Central memory CD8-positive, alpha-beta T cell (primary cell): ENCODE results near the gene MAPRE2.

Experiments used
- ATAC-seq: fragments of 150-1000 bp; cut with Tn5 transposase; replicated peaks from 2 replicates; pipeline ENCODE4 v1.10.0; 2022; ENCODE audit warnings: mild to moderate bottlenecking, moderate FRiP score, moderate number of reproducible peaks; ENCODE audit not compliant: poor library complexity, severe bottlenecking; ENCODE audit errors: extremely low read depth
- DNase-seq, 2 donors: peaks; one replicate each; pipeline ENCODE4 v3.0.0; 2021; ENCODE audit warnings: low spot score in 2 of 2
- H3K27ac Mint-ChIP-seq: one replicate; pipeline ENCODE4 v1.8.0; 2022; ENCODE audit warnings: low read depth, mild to moderate bottlenecking, moderate library complexity, mixed read lengths
- H3K27me3 Mint-ChIP-seq: one replicate; pipeline ENCODE4 v1.8.0; 2022; ENCODE audit warnings: mixed read lengths
- H3K36me3 Mint-ChIP-seq: one replicate; pipeline ENCODE4 v1.8.0; 2022; ENCODE audit warnings: mild to moderate bottlenecking, moderate library complexity, mixed read lengths; ENCODE audit not compliant: insufficient read depth
- H3K4me1 Mint-ChIP-seq: one replicate; pipeline ENCODE4 v1.8.0; 2022; ENCODE audit warnings: mixed read lengths
- H3K4me3 Mint-ChIP-seq: one replicate; pipeline ENCODE4 v1.8.0; 2022; ENCODE audit warnings: mild to moderate bottlenecking, moderate library complexity, mixed read lengths
- H3K9me3 Mint-ChIP-seq: one replicate; pipeline ENCODE4 v1.8.0; 2022; ENCODE audit warnings: mixed read lengths

The MAPRE2 gene

DNA sequence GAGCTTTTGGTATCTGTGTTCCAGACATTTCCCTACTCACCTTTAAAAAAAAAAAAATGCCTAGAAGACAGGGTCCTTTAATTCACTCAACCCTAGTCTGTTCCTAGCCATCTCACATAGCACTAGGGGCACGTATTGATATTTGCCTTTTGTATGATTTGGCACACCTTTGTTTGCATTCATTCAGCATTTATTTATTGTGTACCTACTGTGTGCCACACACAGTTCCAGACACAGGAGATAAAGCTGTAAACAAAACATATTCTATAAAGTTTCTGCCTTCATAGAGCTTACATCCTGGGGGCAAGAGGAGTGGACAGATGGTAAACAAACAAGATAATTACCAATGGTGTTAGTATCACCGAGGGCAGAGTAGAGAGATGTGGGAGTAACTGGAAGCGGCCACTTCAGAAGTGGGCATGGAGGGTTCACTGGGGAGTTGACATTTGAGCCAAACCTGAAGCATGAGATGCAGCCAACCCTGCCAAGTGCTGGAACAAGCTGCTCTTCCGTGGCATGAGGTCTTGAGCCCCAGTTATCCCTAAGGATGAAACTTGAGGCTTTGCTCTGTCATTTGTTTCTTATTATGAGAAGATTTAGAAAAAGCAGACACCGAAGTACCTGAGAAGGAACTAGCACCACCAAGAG is 18.2 kb downstream of the MAPRE2 start:
- Mint-ChIP-seq H3K4me1 (peaks cover 50% of the 10 kb centered on the region), H3K4me3 (no peak overlapping the region), H3K9me3 (no peaks in the 10 kb centered on the region), H3K27me3 (no peaks in the 10 kb centered on the region), H3K27ac (peak overlapping the region; percentile 54), H3K36me3 (peaks cover 11% of the 10 kb centered on the region)
- DNase-seq (no peak), ATAC-seq (no peak)

DNA sequence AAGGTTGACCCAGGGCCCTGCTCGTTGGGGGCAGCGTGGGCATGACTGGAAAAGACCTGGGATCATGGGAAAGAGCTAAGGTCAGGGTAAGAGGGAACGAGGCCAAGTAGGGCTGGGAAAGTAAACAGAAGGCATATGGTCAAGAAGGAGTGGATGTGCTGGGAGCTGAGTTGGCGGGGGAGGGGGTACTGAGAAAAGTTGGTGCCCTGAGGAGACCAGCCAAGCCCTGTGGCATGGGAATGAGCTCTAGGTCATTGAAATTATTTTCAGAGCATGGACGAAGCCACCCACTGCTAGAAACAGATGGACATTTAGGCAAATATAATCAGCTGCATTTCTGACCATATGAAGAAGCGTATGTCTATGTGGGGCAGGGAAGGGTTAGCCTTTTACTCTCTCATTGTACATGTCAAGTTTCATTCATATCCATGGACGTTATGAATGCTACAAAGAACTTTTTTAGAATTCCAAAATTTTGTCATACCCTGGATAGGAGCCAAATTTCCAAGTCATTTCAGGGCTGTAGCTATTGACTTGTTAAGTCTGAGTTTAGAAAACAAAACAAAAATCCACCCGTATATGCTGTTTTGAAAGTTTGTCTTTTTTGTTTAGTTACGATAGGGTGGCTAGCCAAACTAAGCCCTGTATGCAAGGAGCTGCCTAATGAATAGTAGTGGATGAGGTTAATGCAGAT is 19.1 kb downstream of the MAPRE2 start:
- no peak for ATAC-seq
- H3K4me1 Mint-ChIP-seq, result peaks cover 49% of the 10 kb centered on the region
- no peaks in the 10 kb centered on the region for H3K9me3 Mint-ChIP-seq
- no peak overlapping the region for H3K4me3 Mint-ChIP-seq
- H3K36me3 Mint-ChIP-seq, result peaks cover 10% of the 10 kb centered on the region
- peak overlapping the region; percentile 54 for H3K27ac Mint-ChIP-seq
- no peak for DNase-seq
- no peaks in the 10 kb centered on the region for H3K27me3 Mint-ChIP-seq

DNA sequence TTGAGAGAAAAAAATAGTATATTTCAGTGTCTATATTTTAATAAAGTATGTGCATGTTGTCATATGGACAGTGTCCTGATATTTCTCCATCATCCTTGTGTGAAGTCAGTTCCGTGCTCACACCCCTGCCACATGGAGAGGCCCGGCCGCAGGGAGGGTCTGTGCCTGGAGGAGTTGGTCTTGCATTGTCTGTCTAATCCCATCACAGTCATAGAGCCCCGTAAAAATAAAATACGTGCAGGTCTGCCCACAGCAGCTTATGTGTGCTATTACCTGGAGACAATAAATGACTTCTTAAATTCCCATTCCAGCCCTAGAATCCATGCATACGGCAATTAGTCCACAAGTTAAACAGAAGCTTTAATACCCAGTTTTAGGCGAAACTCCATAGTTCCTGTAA is 20.1 kb downstream of the MAPRE2 start:
- no peaks in the 10 kb centered on the region for H3K27me3 Mint-ChIP-seq
- H3K27ac Mint-ChIP-seq, result peak overlapping the region; percentile 5
- DNase-seq (no peak), ATAC-seq (no peak)
- H3K4me1 Mint-ChIP-seq, result peaks cover 55% of the 10 kb centered on the region
- peaks cover 10% of the 10 kb centered on the region for H3K36me3 Mint-ChIP-seq
- no peaks in the 10 kb centered on the region for H3K9me3 Mint-ChIP-seq
- H3K4me3 Mint-ChIP-seq, result no peak overlapping the region

DNA sequence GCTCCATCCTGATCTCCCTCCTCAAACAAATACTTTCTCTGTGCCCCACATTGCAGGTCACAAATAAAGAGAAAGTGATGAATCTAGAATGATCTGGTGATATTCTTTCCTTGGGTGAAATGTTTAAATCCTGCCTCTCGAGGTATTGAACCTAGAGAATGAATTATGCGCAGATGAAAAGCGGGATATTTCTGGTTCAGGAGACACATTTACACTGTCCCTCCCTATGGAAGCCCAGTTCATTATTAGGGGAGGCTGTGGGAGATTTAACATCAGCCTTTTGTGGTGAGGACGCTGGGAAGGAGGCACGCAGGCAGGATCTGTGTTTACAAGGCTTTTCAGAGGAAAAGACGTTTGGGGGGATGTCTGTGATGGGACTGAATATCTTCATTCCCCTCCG is 20.6 kb downstream of the MAPRE2 start:
- Mint-ChIP-seq H3K4me1 (peaks cover 55% of the 10 kb centered on the region), H3K27ac (peak overlapping the region; percentile 5), H3K4me3 (no peak overlapping the region), H3K36me3 (peaks cover 10% of the 10 kb centered on the region), H3K9me3 (no peaks in the 10 kb centered on the region), H3K27me3 (no peaks in the 10 kb centered on the region)
- ATAC-seq, result no peak
- no peak for DNase-seq

DNA sequence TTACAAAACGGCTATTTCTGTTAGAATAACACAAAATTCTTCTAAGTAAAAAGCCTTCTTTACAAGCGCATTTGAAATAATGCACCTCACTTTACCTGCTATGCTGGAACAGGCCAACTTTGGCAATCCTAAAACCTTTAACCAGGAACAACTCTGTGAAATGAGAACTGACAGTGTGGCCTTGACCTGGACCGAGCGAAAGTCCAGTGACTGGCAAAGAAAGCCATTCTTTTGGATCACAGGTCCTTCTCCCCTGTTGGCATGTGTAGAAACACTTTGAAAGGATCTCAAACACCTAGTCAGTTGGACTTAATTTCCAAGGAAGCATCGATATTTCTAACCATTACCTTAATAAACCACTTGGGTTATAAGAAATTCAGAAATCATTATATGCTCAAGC is 21.2 kb downstream of the MAPRE2 start:
- no peak overlapping the region for H3K4me3 Mint-ChIP-seq
- peaks cover 12% of the 10 kb centered on the region for H3K36me3 Mint-ChIP-seq
- H3K27ac Mint-ChIP-seq, result peak overlapping the region; percentile 5
- H3K9me3 Mint-ChIP-seq, result no peaks in the 10 kb centered on the region
- no peaks in the 10 kb centered on the region for H3K27me3 Mint-ChIP-seq
- no peak for ATAC-seq
- no peak for DNase-seq
- H3K4me1 Mint-ChIP-seq, result peaks cover 55% of the 10 kb centered on the region

DNA sequence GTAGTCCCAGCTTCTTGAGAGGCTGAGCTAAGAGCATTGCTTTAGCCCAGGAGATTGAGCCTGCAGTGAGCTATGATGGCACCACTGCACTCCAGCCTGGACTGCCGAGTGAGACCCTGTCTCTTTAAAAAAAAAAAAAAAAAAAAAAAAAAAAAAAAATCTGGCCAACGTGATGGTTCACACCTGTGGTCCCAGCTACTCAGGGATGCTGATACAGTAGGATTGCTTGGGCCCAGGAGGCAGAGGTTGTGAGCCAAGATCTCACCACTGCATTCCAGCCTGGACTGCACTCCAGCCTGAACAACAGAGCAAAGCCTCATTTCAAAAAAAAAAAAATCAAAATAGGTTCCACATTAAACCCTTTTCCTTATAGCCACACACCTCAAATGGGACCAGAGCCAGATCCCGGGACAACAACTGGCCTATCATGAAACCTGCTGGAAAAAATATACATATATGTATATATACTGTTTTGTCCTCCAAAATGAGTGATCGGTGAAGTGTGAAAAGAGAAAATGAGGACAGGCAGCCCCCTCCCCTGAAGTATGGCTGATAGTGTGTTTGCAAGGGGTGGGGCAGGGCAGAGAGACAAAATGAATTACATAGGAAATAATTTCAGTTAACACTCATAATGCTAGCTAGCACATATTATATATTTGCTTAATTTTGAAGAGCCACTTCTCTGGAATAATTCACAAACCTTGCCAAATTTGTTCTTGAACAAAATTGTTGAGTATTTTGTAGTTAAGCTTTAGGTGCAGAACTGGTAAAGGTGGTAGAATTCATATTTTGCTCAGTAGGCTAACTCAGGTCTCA is 22.9 kb downstream of the MAPRE2 start:
- Mint-ChIP-seq H3K4me1 (peaks cover 59% of the 10 kb centered on the region), H3K36me3 (peaks cover 14% of the 10 kb centered on the region), H3K9me3 (no peaks in the 10 kb centered on the region), H3K4me3 (no peak overlapping the region), H3K27me3 (no peaks in the 10 kb centered on the region), H3K27ac (no peak overlapping the region)
- no peak for ATAC-seq
- no peak for DNase-seq

DNA sequence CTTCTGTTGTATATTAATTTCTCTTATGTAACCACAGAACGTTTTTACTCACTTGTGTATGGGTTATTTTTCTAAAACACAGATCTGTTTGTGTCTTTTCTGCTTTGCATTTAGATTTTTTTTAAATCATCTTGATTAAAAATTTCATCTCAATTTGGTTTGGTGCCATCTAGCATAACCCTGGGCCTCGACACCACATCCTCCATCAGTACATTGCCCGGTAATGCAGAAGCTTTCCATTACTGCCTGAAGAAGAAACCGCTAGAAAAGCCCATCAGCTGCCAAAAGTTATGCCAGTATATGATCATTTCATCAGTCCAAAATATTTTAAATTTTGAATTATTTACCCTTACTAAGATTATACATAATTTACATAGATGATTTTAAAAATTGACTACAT is 26.2 kb downstream of the MAPRE2 start:
- Mint-ChIP-seq H3K9me3 (no peaks in the 10 kb centered on the region), H3K27me3 (no peaks in the 10 kb centered on the region), H3K4me1 (peaks cover 39% of the 10 kb centered on the region), H3K27ac (peak overlapping the region; percentile 9), H3K4me3 (no peak overlapping the region), H3K36me3 (peaks cover 30% of the 10 kb centered on the region)
- no peak for DNase-seq
- ATAC-seq, result no peak

DNA sequence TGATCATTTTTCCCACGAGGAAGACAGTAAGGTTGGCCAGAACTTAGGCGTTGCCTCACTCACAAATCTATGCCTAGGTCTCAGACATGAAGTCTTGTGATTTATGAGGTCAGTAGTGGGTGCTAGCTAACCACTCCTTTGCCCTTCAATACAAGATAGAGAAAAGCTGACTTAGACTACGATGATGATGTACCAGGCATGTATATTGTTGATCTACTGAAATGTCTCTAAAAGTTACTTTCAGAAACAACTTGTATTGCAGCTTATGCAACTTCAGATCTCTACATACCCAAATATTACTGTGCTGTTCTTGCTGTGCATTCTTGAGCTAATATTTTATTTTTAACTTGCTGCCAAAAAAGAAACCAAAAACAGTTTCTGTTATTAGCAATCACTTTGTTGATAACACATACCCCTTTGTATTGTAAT is 30.6 kb downstream of the MAPRE2 start:
- H3K36me3 Mint-ChIP-seq, result peaks cover 30% of the 10 kb centered on the region
- peak overlapping the region; percentile 15 for H3K27ac Mint-ChIP-seq
- H3K27me3 Mint-ChIP-seq, result no peaks in the 10 kb centered on the region
- H3K4me1 Mint-ChIP-seq, result peaks cover 50% of the 10 kb centered on the region
- H3K9me3 Mint-ChIP-seq, result no peaks in the 10 kb centered on the region
- no peak for ATAC-seq
- DNase-seq, result no peak
- no peak overlapping the region for H3K4me3 Mint-ChIP-seq

DNA sequence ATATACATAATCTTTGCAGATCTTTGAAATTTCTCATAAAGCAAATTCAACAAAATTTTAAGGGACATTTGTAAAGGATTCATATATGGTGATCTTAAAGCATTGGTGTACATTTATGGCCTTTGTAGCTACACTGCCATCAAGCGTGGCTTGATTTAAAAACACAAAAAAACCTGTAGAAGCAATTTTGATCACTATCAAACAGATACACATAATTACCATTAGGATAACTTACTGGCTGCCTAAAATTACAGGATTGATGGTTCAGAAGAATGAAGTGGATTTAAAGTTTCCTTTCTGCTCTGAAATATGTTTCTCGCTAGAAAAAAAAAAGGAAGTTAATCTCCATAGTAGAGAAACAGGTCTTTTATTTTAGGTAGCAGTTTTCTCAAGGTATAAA is 31.4 kb downstream of the MAPRE2 start:
- Mint-ChIP-seq H3K27me3 (no peaks in the 10 kb centered on the region), H3K27ac (peak overlapping the region; percentile 15), H3K4me3 (no peak overlapping the region), H3K9me3 (no peaks in the 10 kb centered on the region), H3K4me1 (peaks cover 48% of the 10 kb centered on the region), H3K36me3 (peaks cover 26% of the 10 kb centered on the region)
- no peak for DNase-seq
- no peak for ATAC-seq

DNA sequence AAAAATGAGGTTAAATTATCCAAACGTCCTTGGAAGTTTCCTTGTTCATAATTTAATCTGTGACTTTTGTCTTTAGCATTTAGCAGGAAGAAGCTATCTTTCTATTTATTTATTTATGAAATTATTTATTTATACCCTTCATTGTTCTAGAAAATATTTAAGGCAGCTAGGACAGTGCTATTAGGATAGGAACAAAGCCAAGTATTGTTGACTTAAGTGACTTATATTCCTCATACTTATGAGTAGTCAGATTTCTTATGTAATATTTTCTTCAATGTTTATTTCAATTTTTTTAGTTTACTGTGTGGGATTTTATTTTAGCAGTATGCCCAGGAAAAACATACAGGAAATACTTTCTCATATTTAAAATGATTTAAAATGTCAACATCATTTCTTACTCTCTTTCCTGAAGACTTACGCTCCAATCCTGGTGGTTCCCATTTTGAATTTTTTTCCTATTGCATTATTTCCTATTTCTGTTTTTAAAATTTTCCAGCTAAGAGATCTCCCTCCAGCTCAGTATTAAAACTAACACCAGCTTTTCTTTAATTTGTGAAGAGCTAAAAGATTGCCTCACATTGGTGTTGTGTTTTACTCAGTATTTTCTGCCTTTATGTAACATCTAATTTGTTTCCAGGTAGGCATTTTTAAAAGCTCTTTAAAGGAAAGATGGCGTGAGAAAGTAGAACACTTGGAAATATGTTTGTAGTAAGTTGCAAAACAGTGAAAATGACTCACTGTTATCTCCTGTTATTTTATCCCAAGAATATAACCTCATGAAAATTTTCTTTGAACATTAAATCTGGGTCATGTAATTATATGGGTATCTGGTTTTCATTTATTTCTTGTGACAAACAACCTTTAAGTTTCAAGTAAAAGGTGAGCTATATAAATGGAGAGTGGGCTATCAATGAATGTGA is 32.2 kb downstream of the MAPRE2 start:
- Mint-ChIP-seq H3K36me3 (peaks cover 24% of the 10 kb centered on the region), H3K4me1 (peaks cover 48% of the 10 kb centered on the region)

DNA sequence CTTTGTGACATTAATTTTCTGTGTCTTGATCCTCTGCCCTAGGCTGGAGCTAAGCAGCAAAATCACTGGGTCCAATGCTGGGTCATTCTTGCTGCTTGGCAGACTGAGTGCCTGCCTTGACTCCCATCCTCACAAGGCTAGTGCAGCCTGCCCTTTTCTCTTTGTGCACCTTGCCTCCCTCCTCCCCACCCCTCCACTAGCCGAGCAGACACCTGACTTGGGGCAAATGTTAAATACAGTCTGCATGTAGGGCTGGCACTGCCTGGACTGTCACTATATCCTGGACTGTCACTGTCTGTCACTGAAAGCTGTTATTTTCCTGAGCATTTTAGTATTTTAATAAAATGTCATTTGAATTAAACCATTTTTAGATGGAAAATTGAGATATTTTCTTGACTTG is 33.4 kb downstream of the MAPRE2 start:
- DNase-seq (no peak), ATAC-seq (no peak)
- Mint-ChIP-seq H3K9me3 (no peaks in the 10 kb centered on the region), H3K27me3 (no peaks in the 10 kb centered on the region), H3K4me1 (peaks cover 51% of the 10 kb centered on the region), H3K36me3 (peaks cover 26% of the 10 kb centered on the region), H3K4me3 (no peak overlapping the region), H3K27ac (no peak overlapping the region)

More for the DNA sequence above, 32.2 kb downstream of the MAPRE2 start:
- no peak overlapping the region for H3K4me3 Mint-ChIP-seq
- no peak for DNase-seq
- no peaks in the 10 kb centered on the region for H3K27me3 Mint-ChIP-seq
- H3K9me3 Mint-ChIP-seq, result no peaks in the 10 kb centered on the region
- ATAC-seq, result no peak
- H3K27ac Mint-ChIP-seq, result no peak overlapping the region

DNA sequence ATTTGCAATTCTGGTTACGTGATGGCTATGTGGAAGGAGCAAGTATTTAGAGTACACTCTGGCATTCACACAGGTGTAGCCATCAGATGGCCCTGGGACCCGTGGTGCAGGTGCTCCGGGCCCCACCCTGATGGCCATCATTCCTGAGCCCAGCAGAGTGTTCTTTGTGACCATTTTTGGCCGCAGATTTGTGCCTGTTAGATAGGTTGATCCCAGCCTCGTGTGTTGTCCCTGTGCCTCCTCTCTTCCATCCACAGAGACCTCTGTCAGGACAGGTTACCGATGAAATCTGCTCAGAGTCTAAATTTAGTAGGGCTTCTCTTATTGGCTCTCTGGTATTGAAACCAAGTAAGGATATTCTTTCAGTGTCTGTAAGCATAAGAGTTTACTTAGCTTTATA is 33.9 kb downstream of the MAPRE2 start:
- Mint-ChIP-seq H3K27me3 (no peaks in the 10 kb centered on the region), H3K4me1 (peaks cover 53% of the 10 kb centered on the region), H3K36me3 (peaks cover 21% of the 10 kb centered on the region), H3K4me3 (no peak overlapping the region), H3K9me3 (no peaks in the 10 kb centered on the region), H3K27ac (peak overlapping the region; percentile 53)
- no peak for DNase-seq
- no peak for ATAC-seq
